Erythroblast (primary cell): ENCODE data around the gene JADE1.

Experiments used
- DNase-seq, 2 experiments: peaks; one replicate each; lab custom pipeline; 2025; lab: John Stamatoyannopoulos, UW
- GATA1 ChIP-seq: IDR thresholded peaks from 2 replicates; pipeline ENCODE4 v1.6.1; 2011; ENCODE audit warnings: low read depth, mild to moderate bottlenecking, control low read depth, low read length, moderate library complexity
- POLR2A ChIP-seq: IDR thresholded peaks from 2 replicates; pipeline ENCODE4 v1.6.1; 2011; ENCODE audit warnings: mild to moderate bottlenecking, low read length

Gene JADE1

GRCh38 chr4:128809477-128810330 is at the start of gene JADE1:
Gene JADE1, plus strand, starts transcription at chr4:128809700. Its CDS starts 22,059 bp downstream, at chr4:128831759.
- TF ChIP-seq GATA1: no peak
- peak; percentile 58 for TF ChIP-seq POLR2A
- DNase-seq: peak; percentile 95 to 97

GRCh38 chr4:128766781-128767180 is 42.7 kb upstream of the JADE1 start:
- DNase-seq: no peak
- TF ChIP-seq GATA1 (no peak), POLR2A (no peak)

- peak; percentile 15 to 29 for DNase-seq
- TF ChIP-seq POLR2A (no peak), GATA1 (no peak)
Measured at GRCh38 chr4:128768373-128768996, 41.0 kb upstream of the JADE1 start.

GRCh38 chr4:128769011-128769410 is 40.5 kb upstream of the JADE1 start:
- TF ChIP-seq GATA1: no peak
- TF ChIP-seq POLR2A: no peak

GRCh38 chr4:128770807-128771206 is 38.7 kb upstream of the JADE1 start:
- TF ChIP-seq POLR2A (no peak), GATA1 (no peak)
- no peak for DNase-seq

More at GRCh38 chr4:128769011-128769410, 40.5 kb upstream of the JADE1 start:
- no peak for DNase-seq

GRCh38 chr4:128775477-128775876 is 34.0 kb upstream of the JADE1 start:
- no peak for TF ChIP-seq POLR2A
- TF ChIP-seq GATA1: no peak

GRCh38 chr4:128775916-128776315 is 33.6 kb upstream of the JADE1 start:
- TF ChIP-seq POLR2A (no peak), GATA1 (no peak)
- DNase-seq: no peak

More at GRCh38 chr4:128775477-128775876, 34.0 kb upstream of the JADE1 start:
- DNase-seq: no peak

- no peak for DNase-seq
- TF ChIP-seq POLR2A (no peak), GATA1 (no peak)
Measured at GRCh38 chr4:128776794-128777216, 32.7 kb upstream of the JADE1 start.

GRCh38 chr4:128780688-128781087 is 28.8 kb upstream of the JADE1 start:
- no peak for TF ChIP-seq GATA1
- no peak for TF ChIP-seq POLR2A

GRCh38 chr4:128782076-128782715 is 27.3 kb upstream of the JADE1 start:
- DNase-seq: peak; percentile 19 to 45
- TF ChIP-seq POLR2A: no peak
- TF ChIP-seq GATA1: no peak

More at GRCh38 chr4:128780688-128781087, 28.8 kb upstream of the JADE1 start:
- no peak for DNase-seq

GRCh38 chr4:128782875-128783614 is 26.5 kb upstream of the JADE1 start:
- TF ChIP-seq POLR2A (no peak), GATA1 (no peak)
- no peak for DNase-seq

GRCh38 chr4:128787509-128788311 is 21.8 kb upstream of the JADE1 start:
- peak; percentile 20 to 60 for DNase-seq
- no peak for TF ChIP-seq POLR2A
- TF ChIP-seq GATA1: no peak
